ENCODE data around the gene RALY. TPM values are rescaled to one million over a fixed set of nuclear protein-coding genes. Genes with fewer than 3 reads are reported as not detected.
"Not testable (repeated sequence)": the region's sequence is repeated elsewhere in the genome, so short reads cannot be mapped to it uniquely, and the experiment has no call there.

RALY gene
- total RNA-seq, 1 donor from 2014 or later, result 71.0 TPM

- DNase-seq, result no peak
These were observed 24.5 kb downstream of the RALY start for GRCh38 chr20:34018166-34018565.

- peak; percentile 40 for DNase-seq
These were observed 28.6 kb downstream of the RALY start for GRCh38 chr20:34022151-34022838.

GRCh38 chr20:34022839-34023234 is 29.1 kb downstream of the RALY start:
- no peak for DNase-seq

DNA sequence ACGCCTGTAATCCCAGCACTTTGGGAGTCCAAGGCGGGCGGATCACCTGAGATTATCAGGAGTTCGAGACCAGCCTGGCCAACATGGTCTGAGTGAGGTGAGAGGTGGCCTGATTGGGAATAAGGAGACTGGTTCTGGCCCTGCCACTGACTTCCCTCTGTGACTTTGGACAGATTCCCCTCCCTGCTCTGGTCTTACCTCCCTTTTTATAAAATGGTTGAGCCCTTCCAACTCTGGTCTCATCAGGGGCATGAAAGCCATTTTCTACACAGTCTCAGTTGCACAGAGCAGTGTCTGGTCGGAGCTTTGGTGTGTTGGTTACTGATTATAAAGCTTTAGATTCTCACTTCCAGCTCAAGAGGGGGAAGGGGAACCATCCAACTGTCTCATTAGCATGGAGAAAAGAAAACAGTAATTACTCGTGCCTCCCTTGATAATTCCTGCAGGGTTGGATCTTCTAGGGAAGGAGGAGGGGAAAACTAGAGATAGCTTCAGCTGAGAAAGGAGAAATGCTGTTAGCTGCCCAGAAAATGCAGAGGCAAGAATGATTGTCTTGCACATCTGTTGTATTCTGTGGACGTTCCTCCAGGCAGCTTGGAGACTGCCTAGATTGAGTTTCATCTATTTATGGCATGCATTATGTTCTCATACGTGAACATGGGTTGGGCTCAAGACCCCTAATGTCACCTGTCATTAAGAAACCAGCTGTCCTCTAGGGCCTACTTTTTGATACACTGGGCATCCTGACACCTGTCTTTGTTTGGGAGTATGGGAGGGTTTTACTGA is 30.4 kb downstream of the RALY start:
- no peak for DNase-seq

DNA sequence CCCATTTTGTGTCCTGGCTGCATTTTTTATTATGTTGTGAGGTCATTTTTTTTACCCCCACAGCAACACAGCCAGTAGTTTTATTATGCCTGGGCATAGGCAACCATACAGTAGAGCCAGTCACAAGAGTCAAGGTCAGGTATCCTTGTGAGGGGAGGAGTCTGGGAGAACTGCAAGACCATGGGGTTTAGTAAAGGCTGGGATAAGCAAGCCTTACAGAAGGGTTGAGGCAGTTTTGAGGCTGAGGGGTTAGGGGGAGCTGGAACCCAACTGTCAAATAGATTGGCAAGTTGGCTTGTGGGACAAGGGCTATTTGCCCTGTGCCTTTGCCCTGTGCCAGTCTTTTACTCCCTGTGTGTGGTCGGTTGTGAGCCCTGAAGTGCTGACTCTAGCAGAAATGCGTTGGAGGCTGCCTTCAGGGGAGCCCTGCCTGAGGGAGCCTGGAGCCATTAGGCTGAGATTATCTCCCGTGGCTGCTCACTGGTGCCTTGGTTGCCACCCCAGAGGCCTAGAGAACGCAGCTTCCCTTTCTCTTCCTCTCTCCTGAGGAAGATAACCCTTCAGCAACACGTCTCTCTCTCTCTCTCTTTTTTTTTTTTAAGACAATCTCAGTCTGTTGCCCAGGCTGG is 31.1 kb downstream of the RALY start:
- no peak for DNase-seq

- not testable (repeated sequence) for DNase-seq
These were observed 34.3 kb downstream of the RALY start for GRCh38 chr20:34028013-34028412.

DNA sequence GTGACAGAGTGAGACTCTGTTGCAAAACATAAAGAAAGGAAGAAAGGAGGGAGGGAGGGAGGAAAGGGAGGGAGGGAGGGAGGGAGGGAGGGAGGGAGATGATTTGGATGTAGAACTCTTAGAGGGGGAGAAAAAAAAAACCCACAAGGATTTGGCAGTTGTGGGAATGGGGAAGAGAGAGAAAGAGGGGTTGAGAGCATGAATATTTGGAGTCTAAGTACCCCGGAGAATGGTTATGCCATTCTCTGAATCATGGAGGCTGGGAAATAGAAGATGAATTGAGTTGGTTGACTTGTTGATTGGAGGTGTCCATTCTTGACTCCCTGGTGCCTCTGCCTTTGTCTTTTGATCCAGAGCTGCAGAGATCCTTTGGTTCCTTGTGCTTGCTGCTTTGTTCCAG is 35.7 kb downstream of the RALY start:
- no peak for DNase-seq

GRCh38 chr20:34030456-34030855 is 36.7 kb downstream of the RALY start:
- DNase-seq, result no peak

- no peak for DNase-seq
These were observed 40.2 kb downstream of the RALY start for GRCh38 chr20:34033903-34034302.

- DNase-seq, result no peak
These were observed 43.4 kb downstream of the RALY start for GRCh38 chr20:34037121-34037520.

DNA sequence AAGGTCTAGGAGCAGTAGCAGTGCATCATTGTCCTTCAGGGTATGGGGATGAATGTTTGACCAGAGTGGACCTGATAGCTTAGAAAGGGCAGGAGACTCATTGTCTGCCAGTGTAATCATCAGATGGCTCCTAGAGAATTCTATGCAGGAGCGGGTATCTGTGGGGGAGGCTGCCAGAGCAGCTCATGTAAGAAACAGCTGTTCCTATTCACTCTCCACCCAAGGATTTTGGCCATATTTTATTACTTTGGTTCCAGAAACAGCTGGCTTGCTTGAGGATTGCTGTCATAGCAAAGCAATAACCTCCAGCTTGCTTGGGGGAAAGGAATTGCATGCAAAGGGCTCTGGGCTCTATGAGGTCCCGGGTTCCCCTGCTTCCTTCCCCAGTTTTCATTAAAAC is 44.1 kb downstream of the RALY start:
- no peak for DNase-seq

GRCh38 chr20:34040300-34040995 is 46.7 kb downstream of the RALY start:
- no peak for DNase-seq

- no peak for DNase-seq
These were observed 47.5 kb downstream of the RALY start for GRCh38 chr20:34041226-34041625.

GRCh38 chr20:34042262-34042661 is 48.6 kb downstream of the RALY start:
- DNase-seq, result no peak

GRCh38 chr20:34043025-34043424 is 49.3 kb downstream of the RALY start:
- no peak for DNase-seq

- peak; percentile 58 for DNase-seq
These were observed 51.6 kb downstream of the RALY start for GRCh38 chr20:34045294-34045693.

DNA sequence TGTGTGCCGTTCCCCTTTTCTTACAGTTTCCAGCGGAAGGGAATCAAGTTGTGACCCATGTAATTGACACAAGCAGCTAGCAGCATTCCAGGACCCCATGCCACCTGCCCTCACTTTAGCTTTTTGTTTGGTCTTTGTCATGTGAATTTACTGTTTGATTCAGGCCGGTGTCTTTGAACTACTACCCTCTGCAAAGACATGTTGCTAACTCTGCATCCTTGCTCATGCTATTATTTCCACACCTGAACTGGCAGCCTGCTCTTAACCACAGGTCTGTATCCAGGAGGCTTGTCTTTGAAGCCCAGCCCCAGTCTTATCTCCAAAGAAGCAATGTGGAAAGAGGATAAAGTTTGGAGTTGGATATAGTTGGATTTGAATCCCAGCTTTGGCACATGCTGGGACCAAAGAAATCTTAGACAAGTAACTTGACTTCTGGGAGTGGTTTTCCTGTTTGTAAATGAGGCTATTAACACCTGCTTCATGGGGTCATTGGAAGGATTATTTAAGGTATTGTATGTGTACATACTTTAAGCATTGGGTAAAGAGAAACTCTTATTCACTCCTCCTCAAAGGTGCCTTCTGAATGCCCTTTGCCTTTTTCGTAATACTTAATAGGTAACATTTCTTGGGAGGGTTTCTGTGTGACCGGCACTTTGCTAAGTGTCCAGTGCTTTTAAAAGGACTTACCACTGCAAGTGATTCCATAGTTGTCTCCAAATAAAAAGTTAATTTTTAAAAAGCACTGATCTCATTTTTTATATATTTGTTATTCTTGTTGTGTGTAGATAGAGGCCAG is 52.4 kb downstream of the RALY start:
- DNase-seq, result no peak

DNA sequence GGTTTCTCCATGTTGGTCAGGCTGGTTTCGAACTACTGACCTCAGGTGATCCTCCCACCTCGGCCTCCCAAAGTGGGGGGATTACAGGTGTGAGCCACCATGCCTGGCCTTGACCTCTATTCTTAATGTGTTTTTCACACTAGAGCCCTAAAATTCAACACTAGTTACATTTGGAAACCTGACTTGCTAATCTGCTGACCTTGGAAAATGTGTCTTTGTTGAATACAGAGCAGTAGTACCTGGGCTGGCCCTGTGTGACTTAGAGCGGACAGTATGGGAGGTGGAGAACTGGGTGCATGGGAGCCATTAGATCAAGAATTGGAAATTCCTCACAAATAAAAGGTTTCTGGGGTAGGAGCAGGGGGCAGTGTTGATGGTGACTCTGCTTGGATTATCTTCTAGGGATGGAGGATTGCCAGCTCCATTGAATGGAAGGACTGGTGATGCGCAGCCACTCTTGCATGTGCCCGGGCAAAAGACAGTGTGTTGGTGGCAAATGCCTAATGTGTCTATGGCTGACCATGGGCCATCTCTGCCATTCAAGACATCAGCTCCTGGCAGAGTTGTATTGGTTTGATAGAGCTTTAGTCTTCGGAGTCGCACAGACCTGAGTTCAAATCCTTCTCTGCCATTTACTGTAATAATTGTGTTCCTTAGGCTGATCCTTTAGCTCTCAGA is 53.4 kb downstream of the RALY start:
- DNase-seq, result no peak

GRCh38 chr20:34047917-34048316 is 54.2 kb downstream of the RALY start:
- DNase-seq, result no peak

DNA sequence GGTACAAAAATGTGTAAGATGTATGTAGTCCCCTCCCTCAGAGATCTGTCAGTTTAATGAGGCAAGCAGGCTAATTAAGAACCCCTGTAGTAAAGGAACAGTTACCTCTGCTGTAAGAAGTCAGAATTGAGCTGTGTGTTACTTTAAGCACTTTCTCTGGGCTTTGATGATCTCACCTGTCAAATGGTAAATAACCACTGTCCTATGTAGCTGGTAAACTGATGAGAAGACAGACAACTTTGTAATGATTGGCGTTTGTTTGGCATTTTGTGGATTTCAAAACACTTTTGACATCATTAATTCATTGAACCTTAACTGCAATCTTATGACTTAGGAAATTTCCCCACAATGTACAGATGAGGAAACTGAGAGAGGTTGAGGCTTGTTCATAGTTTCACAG is 55.7 kb downstream of the RALY start:
- no peak for DNase-seq

GRCh38 chr20:34049897-34050695 is 56.4 kb downstream of the RALY start:
- no peak for DNase-seq

All from dermis blood vessel endothelial cell (primary cell).